Measurements from ENCODE around the gene NANP.
"Not testable (repeated sequence)": the region's sequence is repeated elsewhere in the genome, so short reads cannot be mapped to it uniquely, and the experiment has no call there.

Gene NANP

GRCh38 chr20:25654487-25654886 lies 30.7 kb upstream of the NANP start:
- H3K9me3 ChIP-seq = no peaks in the 10 kb centered on the region
- no peaks in the 10 kb centered on the region for H3K27me3 ChIP-seq
- no peak for DNase-seq
- no peak for TF ChIP-seq CTCF (IDR thresholded peaks at IDR 0.05; ENCODE audit: low read depth, low read length)
- H3K36me3 ChIP-seq = no peaks in the 10 kb centered on the region
- no peak overlapping the region for H3K4me3 ChIP-seq (ENCODE audit: low read depth, low read length)
- no peaks in the 10 kb centered on the region for H3K4me1 ChIP-seq

DNA sequence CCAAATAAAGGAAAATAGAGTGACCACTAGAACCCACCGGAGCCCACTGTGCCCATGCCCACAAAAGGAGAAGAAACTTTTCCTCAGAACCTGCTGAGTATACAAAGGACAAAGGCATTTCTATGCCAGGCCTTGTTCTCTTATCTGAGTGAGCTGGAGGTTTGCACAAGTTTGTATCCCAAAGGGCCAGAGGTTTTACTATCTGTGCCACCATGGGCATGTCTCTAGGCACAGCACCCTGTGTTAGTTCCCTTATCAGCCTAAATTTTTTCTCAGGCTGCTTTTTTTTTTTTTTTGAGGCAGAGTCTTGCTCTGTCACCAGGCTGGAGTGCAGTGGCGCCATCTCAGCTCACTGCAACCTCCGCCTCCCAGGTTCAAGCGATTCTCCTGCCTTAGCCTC lies 29.1 kb upstream of the NANP start:
- not testable (repeated sequence) for H3K4me3 ChIP-seq (ENCODE audit: low read depth, low read length); H3K9me3 ChIP-seq; H3K4me1 ChIP-seq; H3K36me3 ChIP-seq; DNase-seq; H3K27me3 ChIP-seq

DNA sequence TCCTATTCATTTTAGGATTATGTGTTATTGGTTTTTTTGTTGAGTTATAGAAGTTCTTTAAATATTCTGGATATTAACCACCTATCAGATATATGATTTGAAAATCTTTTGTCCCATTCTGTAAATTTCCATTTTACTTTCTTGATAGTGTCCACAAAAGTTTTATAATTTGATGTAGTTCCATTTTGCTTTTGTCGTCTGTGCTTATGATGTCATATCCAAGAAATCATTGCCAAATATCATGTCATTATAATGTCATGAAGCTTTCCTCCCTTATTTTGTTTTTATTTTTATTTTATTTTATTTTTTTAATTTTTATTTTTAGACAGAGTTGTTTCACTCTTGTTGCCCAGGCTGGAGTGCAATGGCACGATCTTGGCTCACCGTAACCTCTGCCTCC lies 21.0 kb upstream of the NANP start:
- H3K4me1 ChIP-seq = no peaks in the 10 kb centered on the region
- DNase-seq = no peak
- no peak for TF ChIP-seq CTCF (IDR thresholded peaks at IDR 0.05; ENCODE audit: low read depth, low read length)
- H3K36me3 ChIP-seq = no peaks in the 10 kb centered on the region
- H3K9me3 ChIP-seq = no peaks in the 10 kb centered on the region
- no peak overlapping the region for H3K4me3 ChIP-seq (ENCODE audit: low read depth, low read length)
- no peaks in the 10 kb centered on the region for H3K27me3 ChIP-seq

DNA sequence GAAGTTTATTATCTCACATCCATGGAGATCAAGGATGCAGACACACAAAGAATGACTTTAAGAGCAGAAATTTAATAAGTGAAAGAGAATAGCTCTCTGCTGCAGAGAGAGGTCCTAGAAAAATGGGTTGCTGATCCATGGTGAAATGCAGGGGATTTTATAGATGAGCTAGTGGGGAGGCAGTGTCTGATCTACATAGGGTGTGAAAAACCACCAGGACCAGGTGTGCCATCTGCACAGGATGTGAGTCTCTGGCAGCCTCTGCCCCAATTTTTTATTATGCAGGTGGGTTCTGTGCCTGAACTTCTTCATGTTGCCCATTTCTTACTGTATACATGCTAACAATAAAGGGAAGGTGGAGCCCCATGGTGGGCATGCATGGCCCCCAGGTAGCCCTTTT lies 19.9 kb upstream of the NANP start:
- H3K36me3 ChIP-seq = no peaks in the 10 kb centered on the region
- H3K4me3 ChIP-seq (ENCODE audit: low read depth, low read length) = no peak overlapping the region
- TF ChIP-seq CTCF (IDR thresholded peaks at IDR 0.05; ENCODE audit: low read depth, low read length) = no peak
- H3K27me3 ChIP-seq = no peaks in the 10 kb centered on the region
- no peaks in the 10 kb centered on the region for H3K4me1 ChIP-seq
- DNase-seq = no peak
- no peaks in the 10 kb centered on the region for H3K9me3 ChIP-seq

DNA sequence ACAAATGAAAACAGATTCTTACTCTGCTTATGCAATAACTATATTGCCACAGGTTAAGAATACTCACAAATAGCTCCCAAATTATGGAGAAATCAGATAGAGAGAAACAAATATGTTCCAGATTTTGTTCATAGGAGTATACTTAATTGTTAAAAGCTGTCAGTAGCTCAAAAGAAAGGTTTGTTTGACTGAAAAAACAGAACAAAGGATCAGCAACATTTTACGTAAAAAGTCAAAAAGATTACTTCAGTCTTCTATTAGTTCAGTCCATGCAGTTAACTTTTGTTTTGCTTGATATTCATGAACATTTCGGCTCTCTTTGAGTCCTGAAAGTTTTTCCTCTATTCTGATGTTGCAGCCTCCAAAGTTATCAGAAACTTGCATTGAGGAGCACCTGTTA lies 13.4 kb upstream of the NANP start:
- Histone ChIP-seq H3K27me3 (no peaks in the 10 kb centered on the region), H3K9me3 (no peaks in the 10 kb centered on the region), H3K4me3 (ENCODE audit: low read depth, low read length) (no peak overlapping the region), H3K4me1 (no peaks in the 10 kb centered on the region), H3K36me3 (no peaks in the 10 kb centered on the region)
- no peak for DNase-seq
- no peak for TF ChIP-seq CTCF (IDR thresholded peaks at IDR 0.05; ENCODE audit: low read depth, low read length)

- DNase-seq = no peak
- Histone ChIP-seq H3K27me3 (no peaks in the 10 kb centered on the region), H3K4me1 (no peaks in the 10 kb centered on the region), H3K4me3 (ENCODE audit: low read depth, low read length) (no peak overlapping the region), H3K9me3 (no peaks in the 10 kb centered on the region), H3K36me3 (no peaks in the 10 kb centered on the region)
- no peak for TF ChIP-seq CTCF (IDR thresholded peaks at IDR 0.05; ENCODE audit: low read depth, low read length)
Observed at GRCh38 chr20:25632940-25633790, 9.4 kb upstream of the NANP start.

GRCh38 chr20:25630615-25631014 lies 6.8 kb upstream of the NANP start:
- not testable (repeated sequence) for H3K4me3 ChIP-seq (ENCODE audit: low read depth, low read length); H3K36me3 ChIP-seq; H3K4me1 ChIP-seq; H3K9me3 ChIP-seq; H3K27me3 ChIP-seq; DNase-seq

Data from BE2C (cell line).